ENCODE results near the gene LSS.

LSS gene

DNA sequence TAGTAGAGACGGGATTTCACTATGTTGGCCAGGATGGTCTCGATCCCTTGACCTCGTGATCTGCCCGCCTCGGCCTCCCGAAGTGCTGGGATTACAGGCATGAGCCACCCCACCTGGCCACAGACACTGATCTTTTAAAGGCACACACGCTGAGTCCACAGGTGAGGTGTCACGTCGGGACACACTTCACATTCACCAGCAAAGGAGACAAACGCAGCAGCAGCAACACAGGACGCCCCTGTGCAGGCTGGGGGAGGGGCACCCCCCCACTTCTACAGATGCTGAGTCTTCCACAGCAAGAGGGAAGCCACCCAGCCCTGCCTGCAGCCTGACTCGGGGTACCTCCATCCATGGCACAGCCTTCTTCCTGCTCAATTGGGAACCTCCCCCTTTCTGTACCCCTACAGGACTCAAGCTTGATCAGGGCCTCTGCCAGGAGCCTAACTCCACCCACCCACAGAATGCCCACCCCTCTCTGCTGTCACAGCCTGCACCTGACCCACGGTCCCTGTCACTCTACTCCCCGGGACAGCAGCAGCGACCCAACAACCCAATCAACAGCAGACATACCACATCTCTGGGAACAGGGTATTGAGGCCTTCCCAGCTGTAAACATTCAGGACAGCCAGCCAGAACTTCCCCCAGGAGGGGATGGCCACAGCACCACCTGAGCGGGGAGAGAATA is 9.5 kb downstream of the LSS start:
- no peak for DNase-seq

DNA sequence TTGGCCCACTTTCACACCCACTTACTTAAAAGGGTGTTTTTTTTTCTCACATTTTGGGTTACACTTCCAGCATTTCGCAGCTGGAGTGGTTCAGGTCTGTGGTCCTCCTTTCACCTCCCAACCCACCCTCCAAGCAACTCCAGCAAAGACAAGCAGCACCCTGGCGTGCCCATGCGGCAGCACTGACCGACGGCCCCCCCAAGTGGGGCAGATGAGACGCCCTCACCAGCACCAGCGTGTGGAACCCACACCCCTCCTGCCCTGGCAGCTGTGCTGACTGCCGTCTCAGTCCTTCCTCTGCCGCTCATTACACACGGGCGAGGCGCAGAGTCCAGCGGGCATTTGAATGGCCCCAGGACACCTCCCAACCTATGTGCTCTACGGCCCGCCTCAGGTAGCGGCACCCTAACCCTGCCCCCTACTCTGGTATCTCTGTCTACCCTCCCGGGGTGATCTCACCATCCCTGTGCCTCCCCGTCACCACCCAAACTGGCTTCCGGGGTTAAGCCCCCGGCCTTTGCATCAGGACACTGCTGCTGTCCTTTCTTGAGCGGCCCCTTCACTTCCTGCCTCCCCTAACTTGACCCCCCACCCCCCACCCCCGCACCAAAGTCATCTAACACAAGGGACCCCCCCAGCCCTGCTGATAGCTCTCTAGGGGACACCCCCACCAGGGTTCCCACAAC is 10.9 kb downstream of the LSS start:
- DNase-seq, result no peak

DNA sequence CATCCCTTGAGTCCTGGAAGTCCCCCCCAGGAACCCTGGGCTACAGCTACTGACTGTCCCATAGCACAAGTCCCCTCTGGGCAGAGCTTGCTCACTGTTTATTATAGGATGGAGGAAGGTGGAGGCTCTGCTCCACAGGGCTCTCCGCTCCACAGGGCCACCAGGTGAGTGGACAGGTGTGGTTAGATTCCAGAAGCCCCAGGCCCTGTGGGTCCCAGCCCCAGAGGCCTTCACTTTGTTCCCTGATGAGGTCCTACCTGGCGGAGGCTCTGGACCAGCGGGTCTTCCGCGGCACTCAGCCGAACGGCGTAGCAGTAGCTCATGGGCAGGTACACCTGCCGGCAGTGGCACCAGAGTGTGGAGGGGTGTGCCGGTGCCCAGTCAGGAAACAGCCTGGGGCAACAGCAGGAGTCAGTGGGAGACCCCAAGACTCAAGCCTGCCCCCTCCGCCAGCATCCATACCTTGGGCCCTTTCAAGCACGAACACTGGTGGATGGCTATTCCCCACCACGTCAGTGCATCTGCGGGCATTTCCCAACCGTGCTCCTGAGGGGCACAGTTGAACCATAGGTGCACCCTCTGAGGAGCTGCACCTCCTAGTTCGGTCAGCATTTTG is 12.3 kb downstream of the LSS start:
- no peak for DNase-seq

DNA sequence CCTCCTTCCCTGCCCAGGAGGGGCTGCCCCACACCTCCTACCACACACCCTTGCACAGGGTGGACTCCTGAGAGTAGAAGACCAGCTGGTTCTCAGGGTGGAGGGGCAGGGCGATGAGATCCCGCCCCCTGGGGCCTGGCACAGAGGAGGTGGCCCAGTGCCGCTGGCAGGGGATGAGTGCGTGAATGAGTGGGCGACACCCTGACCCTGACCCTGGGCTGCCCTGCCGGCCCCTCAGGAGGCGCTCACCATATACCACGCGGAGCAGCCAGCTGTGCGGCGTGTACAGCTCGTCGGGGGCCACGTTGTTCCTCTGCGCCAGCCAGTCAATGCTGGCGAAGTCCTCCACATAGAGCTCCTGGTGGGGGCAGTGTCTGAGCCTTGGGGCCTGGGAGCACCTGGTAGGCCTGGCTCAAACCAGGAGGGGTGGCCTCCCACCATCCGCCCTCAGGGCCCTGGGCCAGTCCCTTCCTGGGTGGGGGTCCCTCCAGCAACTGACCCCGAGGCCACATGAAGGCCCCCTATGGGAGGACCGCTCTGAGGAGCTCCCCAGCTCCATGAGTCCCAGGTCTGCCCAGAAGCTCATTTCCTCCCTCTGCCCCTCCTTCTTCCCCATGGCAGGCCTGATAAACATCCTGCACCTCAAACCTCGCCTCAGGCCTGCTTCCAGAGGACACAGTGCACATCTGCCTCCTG is 13.0 kb downstream of the LSS start:
- no peak for DNase-seq

DNA sequence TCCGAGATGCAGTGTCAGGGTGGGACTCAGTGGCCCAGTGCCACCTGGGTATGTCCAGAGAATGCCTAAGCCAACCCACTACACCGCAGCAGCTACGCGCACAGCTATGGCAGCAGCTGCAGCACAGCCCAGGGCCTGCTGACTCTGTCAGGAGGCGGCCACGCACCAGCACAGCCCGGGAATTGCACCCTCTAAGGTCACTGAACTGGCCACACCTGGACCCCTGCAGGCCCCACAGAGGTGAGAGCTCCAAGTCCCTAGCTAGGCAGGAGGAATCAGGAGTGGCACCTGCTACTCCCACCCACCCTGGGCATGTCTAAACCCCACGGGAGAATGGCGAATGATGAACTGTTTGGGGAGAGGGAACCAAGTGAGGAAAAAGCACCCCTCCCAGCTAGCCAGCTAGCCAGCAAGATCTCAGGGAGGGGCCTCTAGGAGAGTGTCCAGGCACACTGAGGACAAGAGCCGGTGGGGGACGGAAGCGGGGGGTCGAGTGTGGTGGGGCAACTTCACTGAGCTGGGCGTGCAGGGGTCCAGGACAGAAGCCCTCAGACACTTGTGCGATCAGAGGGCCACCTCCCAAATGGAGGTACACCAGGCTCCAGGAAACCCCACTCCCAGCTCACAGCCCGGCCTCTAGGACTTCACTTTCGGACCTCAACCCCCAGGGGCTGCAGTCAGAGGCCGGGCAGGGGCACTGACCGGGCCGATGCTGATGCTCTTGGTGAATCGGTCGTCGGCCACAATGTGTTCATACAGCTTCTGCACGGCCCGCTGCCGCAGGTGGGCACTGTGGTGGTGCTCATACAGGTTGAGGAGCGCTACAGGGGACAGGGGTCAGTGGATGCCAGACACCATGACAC is 13.9 kb downstream of the LSS start:
- DNase-seq, result no peak

DNA sequence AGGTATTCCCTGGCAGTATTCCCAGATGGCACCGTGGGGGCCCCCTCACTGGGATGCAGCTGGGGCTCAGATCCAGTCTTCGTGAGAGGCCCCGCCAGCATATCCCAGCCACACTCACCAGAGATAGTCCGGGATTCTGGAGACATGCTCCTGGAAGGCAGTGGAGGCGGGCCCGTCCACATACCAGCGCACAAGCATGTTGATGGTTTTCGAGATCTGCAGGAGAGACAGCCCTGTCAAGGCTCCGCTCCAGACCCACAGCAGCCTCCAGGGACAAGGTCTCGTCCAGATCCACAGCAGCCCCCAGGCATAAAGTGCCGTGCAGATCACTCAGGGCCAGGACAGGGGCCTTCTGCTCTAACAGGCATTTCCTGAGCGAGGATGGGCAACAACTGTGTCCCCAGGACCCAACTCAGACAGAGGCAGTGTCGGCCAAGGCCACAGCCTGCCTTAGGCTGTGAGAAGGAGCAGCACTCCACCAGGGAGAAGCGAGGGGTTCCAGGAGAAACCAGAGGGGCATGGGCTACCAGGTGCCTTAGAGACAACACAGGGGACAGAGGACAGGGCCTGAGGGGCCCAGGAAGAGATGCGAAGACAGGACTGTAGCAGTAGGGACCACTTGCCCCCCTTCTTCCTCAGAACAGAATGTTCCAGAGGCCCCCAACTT is 14.8 kb downstream of the LSS start:
- no peak for DNase-seq

DNA sequence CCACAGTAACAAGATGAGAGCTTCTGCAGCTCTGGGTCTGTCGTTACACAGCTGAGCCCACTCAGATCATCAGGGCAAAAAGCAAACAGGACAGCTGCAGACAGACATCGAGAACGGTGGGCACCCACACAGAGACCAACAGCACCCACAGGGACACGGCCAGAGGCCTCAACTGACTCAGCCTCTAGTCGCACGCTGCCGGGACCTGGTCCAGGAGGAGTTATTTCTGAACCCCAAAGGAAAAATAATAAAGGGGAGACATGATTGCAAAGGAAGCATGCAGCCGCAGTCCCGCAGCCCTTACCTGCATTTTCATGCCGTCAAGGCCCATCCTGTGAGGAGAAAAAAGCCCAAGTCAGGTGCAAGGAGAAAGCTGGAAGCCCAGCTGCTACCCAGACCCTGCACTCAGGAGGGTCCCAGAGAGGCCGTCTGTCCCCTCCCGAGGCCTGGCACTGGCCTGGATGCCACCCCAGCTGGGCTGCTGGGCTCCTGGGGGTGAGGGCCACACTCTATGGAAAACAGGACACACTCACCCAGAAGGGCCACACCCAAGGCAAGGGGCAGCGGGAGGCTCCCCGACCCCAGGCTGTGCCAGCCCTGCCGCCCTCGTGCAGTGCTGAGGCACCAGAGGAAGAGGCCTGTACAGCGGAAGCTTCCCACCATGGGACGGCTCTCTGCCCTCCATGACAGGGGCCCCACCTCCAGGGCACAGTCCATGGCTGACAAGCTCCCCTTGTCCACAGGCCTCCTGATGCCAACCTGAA is 15.7 kb downstream of the LSS start:
- no peak for DNase-seq

DNA sequence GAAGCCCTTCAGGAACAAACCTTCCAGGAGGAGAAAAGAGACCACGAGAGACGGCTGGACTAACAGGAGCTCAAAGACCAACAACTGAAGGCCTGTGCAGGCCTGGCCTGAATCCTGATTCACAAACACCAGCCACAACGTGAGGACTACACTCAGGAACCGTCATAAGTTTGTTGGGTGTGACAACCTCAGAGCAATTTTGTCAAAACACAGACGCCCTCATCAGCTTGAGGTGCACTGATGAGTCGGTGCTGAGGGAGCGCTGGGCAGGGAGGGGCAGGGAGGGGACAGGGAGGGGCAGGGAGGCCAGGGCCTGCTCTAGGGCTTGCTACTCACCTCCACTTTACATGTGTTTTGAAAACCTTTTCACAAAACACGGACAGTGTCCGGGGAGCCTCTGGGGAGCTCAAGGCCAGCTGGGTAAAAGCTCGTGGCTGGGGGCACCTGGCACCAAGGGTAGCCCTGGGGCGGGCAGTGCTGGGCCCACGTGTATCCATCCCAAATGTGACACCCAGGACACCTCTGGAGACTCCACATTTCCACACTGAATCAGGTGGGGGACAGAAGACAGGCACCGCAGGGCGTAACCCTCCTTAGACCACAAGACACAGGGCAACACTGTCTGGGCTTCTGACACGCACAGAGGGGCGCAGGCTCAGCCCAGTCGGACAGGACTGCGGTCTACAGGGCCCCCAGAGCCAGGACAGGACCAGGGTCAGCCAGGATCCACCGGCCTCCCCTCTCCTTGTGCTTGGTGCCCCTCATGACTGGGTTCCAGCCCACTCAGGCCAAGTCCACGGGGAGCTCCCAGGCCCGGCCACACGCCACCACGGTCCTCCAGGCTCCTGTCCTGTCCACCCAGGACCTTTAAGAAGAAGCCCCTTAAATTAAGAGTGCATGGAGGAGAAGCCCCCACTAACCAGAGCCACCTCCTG is 16.5 kb downstream of the LSS start:
- no peak for DNase-seq

DNA sequence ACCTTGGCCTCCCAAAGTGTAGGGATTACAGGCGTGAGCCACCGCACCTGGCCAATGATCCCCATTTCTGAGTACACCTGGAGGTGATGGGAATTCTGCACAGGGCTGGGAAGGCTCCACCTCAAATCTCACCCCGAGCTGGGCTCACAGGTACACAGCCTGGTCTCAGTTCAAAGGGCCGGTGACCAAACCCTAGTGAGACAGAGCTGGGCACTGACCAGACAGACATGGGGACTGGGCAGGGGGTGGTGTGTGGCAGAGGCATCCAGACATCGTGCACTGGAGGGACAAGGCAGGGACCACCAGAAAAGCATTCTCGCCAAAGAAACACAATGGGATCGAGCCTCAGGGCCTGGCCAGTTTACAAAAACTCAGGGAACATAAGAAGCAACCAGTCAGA is 17.2 kb downstream of the LSS start:
- DNase-seq, result no peak

DNA sequence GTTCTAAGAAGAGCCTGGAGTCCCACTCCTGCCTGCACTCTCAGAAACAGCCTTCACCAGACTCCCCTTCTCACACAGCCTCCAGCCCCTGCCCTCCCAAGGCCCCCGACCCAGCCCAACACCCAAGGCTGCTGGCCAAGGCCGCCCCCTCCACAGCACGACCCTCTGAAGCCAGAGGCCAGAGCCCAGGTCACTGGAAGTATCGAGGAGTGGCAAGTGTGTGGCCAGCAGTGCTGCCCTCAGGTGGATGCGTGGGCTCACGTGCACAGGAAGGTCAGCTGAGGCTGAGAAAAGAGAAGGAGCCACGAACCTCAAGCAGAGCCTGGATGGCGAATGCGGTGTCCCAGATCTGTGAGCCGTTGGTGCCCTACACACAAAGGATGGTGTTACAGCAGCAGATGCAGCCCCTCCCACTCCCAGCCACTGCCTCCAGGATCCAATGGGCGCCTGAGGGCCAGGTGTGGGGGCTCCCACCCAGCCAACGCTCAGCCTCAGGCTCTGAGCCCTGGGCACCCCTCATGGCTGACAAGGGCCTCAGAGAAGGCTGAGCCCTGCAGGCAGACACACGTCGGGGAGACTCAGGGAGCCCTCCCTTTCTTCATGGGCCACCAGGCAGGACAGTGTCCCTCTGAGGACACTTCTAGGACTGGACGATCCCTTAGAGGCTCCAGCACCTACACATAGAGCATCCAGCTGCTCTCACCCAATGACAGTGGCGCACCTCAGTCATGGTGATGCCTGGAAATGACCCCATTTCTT is 18.0 kb downstream of the LSS start:
- DNase-seq, result no peak

DNA sequence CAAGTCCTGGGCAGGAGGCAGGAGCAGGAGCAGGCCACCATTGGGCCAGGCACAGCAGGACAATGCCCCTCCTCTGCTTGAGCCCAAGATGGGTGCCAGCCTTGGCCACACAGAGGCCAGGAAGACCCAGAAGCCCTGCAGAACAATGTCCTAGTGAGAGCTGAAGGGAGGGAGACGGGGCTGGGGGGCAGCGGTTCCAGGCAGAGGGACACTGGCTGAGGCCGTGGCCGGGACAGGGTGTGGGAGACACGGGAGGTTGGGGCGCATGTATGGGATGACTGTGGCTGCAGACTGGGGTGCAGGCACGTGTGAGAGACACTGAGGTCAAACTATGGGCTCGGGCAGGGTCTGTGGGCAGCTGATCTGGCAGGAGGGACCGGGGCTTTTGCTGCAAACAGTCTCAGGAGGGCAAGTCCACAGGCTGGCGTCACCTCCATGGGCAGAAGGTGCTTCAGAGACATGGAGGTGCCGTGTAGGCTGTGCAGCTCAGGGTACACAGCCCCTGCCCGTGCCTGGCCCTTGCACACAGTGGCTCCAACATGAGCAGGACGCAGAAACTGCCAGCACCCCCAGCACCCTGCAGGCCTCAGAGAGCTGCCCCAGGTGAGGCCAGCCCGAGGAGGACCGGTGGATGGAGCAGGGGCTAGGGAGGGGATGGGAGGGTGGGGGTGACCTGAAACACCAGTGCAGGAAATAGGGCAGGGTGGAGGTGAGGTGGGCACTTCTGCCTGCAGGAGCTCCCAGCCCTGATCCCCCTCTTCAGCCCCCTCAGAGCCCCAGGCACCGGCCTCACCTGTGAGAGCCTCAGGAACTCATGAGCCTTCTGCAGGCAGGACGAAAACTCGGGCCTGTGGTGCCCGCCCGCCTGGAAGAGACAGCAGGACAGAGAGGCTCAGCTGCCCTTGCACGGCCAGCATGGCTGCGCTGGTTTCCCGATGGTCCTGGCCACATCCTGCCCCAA is 19.5 kb downstream of the LSS start:
- DNase-seq, result no peak

DNA sequence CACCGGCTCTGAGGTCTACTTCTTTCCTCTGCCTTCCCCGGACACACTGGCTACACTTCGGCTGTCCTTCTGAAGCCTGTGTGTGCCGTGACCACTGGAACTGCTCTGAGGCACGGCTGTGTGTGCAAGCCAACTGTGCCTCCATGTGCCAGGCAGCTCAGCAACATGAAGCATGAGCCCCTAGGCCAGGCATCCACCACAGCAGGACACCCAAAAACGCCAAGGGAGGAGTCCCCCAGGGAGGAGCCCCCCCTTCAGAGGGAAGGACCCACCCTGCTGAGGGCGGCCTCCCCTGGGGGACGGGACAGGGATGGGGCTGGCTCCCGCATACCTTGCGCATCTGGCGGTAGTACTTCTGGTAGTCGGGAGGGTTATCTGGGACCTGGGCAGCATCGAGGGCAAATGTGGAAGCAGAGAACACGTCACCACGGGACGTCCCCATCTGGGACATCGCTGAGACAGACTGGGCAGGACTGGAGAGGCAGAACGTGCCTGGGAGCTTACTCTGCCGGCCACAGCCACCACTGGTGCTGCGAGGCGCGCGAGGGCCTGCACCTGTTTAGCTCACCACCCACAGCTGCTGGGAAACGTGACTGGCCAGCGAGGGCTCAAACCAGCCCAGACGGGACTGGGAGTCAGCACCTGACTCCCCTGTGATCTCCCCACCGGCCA is 20.5 kb downstream of the LSS start:
- DNase-seq, result no peak

DNA sequence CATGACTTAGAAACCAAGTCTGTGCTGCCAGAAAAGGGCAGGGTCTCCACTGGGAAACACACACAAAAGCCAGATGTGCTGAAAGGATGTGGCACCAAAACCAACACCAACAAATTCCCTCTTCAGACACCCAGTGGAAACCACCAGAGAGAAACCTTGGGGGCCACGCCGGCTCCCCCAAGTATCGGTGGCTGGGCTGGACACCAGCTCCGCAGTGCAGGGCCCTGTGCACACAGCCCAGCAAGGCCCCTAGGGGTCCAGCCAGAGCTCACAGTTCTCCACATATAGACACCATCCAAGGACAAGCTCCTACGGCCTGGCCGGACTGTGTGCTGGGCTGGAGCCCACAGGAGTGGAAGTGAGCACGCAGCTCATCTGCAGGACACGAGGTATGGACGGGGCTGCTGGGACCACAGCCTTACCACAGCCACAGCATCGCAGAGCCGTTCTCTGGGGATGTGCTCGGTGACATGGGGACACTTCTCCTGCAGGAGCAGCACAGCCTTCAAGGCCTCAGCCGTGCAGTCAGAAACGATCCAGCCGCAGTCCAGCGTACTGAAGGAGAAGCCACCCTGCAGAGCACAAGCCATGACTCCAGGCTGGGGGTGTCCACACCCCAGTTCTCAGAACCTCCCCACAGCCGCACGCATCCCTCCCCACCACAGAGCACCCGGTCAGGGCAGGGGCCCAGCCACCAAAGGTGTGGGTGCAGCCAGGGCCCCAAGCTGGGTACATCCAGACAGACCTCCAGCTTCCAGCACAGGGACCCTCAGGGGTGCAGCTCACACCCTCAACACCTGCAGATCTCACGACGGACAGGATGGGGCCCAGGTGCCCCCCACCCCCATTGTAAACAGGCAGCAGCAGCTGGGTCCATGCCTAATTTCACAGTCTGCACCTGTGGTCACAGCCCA is 21.3 kb downstream of the LSS start:
- DNase-seq, result no peak

DNA sequence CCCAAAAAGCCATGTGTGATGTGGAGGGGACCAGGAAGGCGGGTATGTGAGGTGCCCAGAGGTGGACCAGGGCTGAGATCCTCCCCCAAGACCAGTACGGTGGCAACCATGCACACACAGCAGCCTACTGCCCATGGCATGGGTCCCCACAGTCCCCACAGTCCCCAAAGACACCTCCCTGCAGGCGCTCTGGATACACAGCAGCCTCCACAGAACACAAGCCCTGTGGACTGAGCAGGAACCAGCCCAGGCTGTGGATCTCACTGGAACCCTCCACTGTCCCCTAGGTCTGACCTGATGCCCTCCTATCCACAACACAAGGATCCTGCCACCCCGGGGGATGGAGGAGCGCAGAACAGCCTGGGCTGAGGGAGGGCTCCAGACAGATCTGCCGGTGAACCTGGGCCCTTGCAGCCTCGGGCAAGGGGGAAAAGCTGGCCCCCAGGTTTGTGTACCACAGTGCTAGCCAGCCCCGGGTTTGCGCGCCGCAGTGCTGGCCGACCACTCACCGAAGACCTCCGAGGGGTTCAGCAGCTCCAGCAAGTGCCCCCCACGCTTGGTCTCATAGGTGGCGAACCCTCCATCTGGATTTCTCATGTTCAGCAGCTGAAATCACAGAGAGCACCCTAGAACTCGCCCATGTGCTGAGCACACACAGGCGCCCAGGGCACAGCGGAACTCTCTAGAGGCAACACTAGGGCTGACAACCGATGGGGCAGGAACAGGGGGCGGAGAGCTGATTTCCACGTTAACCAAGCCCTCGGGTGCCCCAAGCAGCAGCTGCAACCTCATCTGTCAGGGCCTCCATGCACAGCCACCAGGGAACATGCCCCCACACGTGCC is 22.2 kb downstream of the LSS start:
- no peak for DNase-seq

DNA sequence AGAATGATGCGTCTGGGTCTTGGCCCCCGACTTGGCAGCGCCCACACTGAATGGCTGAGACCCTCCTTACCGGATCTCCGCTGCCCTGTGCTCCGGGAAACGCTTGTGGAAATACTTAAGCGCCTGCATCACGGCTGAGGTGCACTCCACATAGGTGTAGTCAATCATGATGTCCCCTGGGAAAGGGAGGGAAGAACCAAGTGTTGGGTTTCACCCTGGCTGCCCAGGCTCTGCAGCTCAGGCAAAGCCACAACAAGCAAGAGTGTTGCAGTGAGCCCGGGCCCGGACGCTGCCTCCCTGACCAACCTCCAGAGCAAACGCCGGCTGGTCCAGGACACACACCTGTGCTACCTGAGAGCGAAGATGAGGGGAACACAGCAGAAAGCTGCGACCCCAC is 22.8 kb downstream of the LSS start:
- DNase-seq, result no peak

All from inflammatory macrophage (primary cell).